Raji (cell line): ENCODE results near the gene CHL1.

ENCODE experiments used
- POLR2A ChIP-seq: IDR thresholded peaks from 2 replicates; pipeline ENCODE4 v1.6.1; 2011; ENCODE audit warnings: low read depth, low read length, control low read depth; ENCODE audit not compliant: insufficient read depth

CHL1 gene, protein sequence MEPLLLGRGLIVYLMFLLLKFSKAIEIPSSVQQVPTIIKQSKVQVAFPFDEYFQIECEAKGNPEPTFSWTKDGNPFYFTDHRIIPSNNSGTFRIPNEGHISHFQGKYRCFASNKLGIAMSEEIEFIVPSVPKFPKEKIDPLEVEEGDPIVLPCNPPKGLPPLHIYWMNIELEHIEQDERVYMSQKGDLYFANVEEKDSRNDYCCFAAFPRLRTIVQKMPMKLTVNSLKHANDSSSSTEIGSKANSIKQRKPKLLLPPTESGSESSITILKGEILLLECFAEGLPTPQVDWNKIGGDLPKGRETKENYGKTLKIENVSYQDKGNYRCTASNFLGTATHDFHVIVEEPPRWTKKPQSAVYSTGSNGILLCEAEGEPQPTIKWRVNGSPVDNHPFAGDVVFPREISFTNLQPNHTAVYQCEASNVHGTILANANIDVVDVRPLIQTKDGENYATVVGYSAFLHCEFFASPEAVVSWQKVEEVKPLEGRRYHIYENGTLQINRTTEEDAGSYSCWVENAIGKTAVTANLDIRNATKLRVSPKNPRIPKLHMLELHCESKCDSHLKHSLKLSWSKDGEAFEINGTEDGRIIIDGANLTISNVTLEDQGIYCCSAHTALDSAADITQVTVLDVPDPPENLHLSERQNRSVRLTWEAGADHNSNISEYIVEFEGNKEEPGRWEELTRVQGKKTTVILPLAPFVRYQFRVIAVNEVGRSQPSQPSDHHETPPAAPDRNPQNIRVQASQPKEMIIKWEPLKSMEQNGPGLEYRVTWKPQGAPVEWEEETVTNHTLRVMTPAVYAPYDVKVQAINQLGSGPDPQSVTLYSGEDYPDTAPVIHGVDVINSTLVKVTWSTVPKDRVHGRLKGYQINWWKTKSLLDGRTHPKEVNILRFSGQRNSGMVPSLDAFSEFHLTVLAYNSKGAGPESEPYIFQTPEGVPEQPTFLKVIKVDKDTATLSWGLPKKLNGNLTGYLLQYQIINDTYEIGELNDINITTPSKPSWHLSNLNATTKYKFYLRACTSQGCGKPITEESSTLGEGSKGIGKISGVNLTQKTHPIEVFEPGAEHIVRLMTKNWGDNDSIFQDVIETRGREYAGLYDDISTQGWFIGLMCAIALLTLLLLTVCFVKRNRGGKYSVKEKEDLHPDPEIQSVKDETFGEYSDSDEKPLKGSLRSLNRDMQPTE (N-terminal part only)

DNA sequence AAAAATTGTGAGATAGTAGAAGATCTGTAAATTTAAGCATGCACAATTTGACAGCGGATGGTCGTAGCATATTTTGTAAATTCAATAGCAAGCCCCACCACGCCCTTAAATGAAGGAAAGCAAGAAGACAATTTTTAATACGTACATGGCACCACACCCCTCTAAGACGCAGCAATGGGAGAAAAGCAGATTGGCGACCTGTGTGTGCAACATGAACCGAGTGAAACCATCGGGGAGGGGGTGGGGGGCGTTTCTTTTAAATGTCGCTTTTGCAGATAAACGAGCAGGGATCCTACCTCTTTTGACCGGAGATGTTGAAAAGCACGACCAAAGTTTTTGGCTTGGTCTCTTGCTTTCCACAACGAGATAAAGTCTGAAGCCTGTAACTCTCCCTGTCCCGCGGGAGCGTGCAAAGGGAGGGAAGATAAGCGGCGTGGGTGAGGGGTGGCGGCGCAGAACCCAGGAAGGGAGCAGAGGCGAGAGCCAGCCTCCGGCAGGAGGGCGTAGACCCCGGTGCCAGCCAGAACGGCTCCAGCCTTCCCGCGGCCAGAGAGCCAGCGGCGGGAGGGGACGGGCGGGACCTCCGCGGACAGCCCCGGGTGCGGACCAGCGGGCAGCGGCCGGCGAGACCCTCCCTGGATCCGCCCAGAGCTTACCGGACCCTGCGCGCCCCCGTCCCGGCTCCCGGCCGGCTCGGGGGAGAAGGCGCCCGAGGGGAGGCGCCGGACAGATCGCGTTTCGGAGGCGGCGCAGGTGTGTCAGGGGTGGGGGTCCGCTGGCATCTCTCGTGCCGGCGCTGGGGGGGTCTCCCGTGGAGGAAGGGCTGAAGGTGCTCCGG is at the start of gene CHL1:
Gene CHL1, plus strand, starts transcription at position 453 of the 838 bp plus-strand sequence. CDS start 123,014 bp downstream, outside the sequence.
- TF ChIP-seq POLR2A = no peak

DNA sequence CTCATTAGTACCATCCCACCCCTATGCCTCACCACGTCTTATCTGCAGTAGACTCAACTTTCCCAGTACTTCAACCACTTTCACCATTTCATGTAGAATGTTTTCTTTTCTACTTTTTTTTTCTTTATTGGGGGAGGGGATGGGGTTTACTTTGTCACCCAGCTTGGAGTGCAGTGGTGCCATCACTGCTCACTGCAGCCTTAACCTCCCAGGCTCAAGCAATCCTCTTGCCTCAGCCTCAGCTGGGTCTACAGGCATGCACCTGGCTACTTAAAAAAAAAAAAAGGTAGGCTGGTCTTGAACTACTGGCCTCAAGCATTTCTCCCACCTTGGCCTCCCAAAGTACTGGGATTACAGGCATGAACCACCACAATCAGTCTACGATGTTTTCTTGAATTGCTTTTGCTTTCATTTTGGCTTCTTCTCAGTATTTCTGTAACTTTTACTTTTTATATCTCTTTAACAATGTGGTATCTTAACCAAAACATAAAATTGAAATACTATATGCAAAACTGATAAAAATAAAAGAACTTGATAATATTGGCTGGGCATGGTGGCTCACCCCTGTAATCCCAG is 44.9 kb upstream of the CHL1 start:
- TF ChIP-seq POLR2A = no peak

DNA sequence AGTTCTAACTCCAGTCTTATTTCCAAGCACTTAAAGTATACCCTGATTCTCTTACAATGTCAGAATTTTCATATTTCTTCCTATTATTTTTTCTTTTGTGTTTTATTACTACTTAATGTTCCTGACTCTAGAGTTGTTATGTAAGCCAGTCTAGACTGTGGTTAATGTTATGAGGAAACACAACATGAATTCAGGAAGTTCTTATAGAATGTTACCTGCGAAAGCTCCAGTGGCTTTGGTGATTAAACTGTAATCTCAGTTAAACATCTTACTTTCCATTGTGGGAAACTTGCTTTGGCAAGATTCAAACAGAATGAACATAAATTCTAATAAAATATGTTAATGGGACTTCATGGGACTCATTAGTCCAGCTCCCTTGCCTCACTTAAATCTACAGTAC is 36.6 kb upstream of the CHL1 start:
- TF ChIP-seq POLR2A = no peak

DNA sequence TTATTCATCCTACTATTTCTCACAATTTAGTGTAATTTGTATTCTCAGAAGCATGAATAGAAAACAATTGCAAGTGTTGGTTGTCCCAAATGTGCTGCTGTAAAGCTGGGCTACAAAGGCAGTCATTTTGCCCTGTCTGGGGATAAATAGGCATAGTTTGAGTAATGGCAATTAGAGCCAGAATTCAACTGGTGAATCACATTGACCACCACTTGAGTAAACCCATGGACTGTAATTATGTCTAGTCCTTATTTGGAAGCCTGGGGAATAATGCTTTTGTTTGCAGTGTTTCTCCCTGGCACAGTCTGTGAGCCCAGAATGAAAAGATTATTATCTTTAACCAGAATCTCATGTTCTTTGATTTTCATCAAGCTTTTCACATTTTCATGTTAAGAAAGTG is 30.5 kb upstream of the CHL1 start:
- no peak for TF ChIP-seq POLR2A

DNA sequence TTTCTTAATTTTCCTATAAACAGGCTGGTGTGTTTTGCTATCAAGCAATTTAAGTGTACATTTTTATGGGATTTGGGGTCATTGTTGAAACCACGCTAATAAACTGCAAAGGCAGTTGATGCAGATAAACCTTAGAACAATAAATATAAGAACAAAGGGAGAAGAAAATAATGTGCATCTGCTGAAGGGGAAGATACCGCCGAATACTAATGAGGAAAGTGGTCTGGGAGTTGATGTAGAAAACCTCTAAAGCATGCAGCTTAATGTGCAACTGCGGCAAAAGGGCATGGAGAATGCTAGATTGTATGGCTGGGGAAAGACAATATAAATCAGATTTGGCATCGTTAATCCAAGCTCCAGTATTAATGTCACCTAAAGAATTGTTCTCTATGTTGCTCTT is 29.8 kb upstream of the CHL1 start:
- no peak for TF ChIP-seq POLR2A

DNA sequence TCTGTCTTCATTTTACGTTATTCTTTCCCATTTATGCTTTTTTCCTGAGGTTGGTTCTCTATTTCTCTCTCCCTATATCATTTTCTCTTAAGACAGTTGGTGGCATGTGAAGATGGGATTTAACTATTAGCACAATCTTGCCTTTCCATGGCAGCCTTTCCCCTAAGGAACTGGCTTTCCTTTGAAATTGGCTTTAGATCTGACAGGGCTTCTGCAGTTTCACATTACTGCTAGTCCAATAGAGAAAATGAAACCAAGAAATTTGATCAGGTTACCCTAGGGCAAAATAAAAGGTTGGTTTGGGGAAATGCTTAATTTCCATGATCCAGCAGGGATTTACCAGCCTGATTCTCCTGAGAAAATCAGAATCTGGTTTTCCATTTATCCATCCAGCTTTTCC is 22.7 kb upstream of the CHL1 start:
- TF ChIP-seq POLR2A = no peak

DNA sequence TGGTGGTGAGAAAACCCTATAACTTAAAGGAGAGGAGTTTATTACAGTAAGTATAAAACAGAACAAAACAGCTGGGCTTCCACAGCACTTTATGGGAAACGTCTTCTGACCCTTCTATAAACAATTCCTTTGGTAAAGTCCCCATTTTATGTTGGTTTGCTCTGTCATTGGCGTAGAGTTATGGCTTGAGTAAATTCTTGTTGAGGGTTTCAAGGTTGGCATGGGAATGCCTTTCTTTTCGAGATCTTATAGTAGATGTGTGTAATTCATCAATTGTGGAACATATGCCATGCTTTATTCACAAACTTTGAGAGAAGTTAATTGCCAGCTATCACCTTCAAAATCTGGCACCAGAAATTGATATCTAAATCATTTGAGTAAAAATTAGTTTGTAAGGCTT is 11.6 kb upstream of the CHL1 start:
- no peak for TF ChIP-seq POLR2A

DNA sequence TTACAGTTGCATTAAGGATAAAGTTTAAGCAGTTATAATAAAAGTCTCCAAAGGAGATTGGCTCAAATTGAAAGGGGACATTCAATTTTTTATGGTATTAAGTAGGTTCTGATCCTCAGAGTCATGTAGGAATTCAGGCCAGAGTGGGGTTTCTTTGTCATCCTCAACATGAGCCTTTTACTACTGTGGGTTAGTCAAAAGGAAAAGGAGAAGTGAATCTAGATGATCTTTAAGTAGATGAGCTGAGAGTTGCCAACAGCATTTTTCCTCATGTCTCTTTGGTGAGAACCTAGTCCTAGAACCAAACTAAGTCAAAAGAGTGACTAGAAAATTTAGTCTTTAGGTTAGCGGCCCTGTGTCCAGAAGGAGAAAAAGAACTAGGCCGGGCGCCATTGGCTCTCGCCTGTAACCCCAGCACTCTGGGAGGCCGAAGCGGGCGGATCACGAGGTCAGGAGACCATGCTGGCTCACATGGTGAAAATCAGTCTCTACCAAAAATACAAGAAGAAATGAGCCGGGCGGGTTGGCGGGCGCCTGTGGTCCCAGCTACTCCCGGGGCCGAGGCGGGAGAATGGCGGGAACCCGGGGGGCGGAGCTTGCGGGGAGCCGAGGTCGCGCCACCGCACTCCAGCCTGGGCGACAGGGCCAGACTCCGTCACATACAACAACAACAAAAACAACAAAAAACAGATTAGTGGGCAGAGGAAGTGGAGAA is 4.2 kb upstream of the CHL1 start:
- TF ChIP-seq POLR2A = no peak

DNA sequence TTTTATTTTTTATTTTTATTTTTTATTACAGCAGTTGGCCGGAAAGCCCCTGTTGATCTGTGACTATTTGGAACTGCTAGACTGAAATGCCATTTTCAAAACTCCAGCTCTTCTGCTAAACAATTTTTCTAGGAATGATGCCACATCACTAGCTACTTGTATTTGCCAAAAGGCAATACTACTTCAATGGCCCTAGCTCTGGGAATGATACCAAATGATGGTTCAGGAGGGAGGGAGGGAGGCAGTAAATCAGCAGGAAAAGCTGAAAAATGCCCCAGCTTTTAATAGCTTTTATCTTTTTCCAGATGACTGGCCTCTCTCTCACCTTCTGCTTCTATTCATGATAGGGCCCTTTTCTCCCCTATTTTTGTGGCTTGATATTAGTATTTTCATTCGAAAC is 2.6 kb upstream of the CHL1 start:
- no peak for TF ChIP-seq POLR2A

DNA sequence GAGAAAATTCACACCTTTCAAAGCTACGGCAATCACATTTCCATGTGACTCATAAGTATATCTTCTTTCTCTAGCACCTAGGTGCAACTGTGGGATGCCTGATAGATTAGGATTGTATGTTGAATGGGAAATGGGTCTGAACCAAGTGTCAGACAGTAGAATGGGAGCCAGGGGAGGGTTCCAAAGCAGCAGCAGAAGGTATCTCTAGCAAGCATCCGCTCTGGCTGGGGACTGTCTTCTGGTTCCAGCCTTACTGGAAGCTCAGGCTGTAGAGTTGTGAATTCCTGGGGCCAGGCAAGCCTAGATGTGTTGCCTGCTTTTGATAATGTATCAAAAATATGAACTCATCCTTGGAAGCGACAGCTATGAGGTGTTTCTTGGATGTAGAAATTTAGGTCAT is 2.1 kb upstream of the CHL1 start:
- TF ChIP-seq POLR2A = no peak

DNA sequence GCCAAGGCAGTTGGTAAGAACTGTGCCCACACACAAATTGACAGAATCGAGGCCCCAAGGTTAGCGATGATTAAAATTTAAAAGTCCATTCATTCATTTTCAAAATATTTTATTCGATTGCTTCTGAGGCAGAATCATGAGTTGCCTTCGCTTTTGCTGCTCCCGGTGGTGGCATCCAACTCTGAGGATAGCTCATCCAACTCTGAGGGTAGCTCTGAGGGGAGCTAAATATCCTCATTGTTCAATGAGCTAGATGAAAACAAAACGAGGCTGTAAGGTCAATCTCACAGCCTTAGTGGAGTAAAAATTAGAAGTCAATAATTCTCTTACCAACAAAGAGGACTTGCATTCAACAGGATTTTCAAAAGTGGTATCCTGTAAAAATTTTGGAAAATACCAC is 897 bp upstream of the CHL1 start:
- TF ChIP-seq POLR2A = no peak

DNA sequence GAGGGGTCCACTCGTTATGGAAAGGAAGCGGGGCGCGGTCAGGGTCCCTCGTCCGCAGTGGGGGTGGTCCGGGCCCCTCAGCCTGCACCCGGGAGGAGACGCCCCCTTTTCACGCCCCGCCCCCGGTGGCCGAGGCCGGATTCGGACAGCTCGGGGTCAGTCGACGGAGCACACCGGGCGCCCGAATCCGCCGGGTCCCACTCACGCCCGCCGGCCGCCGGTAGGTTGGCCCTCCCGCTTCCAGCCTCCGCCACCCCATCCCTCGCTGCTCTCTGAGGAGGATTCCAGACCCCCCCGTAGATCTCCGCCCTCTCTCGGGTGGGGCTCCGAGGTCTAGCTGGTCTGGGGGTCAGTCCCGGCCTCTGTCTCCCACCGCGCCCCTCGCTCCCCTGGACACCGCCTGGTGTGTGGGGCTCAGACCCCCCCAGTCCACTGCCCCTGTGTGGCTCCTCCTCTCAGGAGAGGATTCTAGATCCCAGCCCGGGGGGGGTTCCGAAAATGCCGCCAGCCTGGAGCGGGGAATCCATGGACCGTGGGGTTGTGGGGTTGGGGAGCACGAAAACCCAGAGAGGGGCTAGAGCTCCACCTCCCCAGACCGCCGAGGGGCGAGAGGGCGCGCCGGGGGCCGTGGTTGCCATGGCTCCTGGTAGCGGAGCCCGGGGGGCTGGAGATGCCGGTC is 725 bp downstream of the CHL1 start:
- no peak for TF ChIP-seq POLR2A

DNA sequence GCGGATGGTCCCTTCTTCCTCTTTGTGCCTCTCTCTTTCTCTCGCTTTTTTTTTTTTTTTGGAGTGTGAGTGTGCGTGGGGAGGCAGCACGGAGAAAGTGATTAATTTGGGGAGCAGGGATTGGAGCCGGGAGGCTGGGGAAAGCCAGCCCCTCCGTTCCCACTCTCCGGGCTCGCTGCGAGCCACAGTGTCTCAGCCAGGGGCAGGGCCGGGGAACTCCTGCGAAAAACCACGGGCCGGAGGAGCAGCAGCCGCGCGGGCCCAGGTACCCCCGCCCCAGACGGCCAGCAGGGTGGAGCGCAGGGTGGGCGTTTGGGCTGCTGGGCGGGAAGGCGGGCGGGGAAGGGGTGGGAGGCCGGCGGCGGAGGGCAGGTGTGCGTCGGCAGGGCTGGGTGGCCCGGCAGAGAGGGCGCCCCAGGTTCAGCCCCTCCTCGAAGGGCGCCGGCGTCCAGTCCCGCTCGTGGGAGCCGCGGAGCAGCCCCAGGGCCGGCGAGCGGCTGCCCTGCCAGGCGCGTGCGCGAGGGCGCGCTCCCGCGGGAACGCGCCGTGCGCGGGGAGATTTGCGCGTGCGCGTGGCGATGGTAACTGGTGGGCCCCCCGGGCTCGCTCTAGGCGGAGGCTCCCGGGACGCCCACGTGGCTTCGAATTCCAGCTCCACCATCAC is 1.4 kb downstream of the CHL1 start:
- no peak for TF ChIP-seq POLR2A
